ENCODE data around the gene CDON. TPM values are rescaled to one million over a fixed set of nuclear protein-coding genes. Genes with fewer than 3 reads are reported as not detected.
"Not testable (repeated sequence)": the region's sequence is repeated elsewhere in the genome, so short reads cannot be mapped to it uniquely, and the experiment has no call there.

Gene CDON
- total and polyA plus RNA-seq, 4 donors: 1.5 to 25.6 (median 9.9) TPM

GRCh38 chr11:126032375-126032774 lies 30.3 kb downstream of the CDON start:
- TF ChIP-seq CTCF (IDR thresholded peaks at IDR 0.05; ENCODE audit: control extremely low read depth, extremely low read depth): no peak
- Histone ChIP-seq H3K27ac (ENCODE audit: low read depth in 1 of 2, low read length in 1 of 2) (no peak overlapping the region), H3K36me3 (ENCODE audit: control insufficient read depth in 4 of 4, insufficient read depth in 4 of 4, low read length in 4 of 4) (no peaks in the 10 kb centered on the region), H3K4me1 (ENCODE audit: control insufficient read depth in 5 of 5, insufficient read depth in 5 of 5, low read length in 5 of 5) (peaks cover 0 to 22% (median 10%) of the 10 kb centered on the region in 5 donors), H3K9me3 (ENCODE audit: control insufficient read depth in 4 of 4, insufficient read depth in 3 of 4, low read length in 3 of 4) (no peaks in the 10 kb centered on the region), H3K27me3 (ENCODE audit: control insufficient read depth in 3 of 3, insufficient read depth in 3 of 3, low read length in 2 of 3) (peaks cover 0 to 6% (median 0%) of the 10 kb centered on the region in 3 donors), H3K9ac (ENCODE audit: insufficient read depth in 1 of 2, low read length in 2 of 2) (no peak overlapping the region), H3K4me3 (no peak overlapping the region)
- WGBS, 2 donors: 94 to 96% methylated on average over 7 of the region's 7 CpGs
- ATAC-seq (ENCODE audit: insufficient read depth, low FRiP score): no peak
- DNase-seq: no peak

DNA sequence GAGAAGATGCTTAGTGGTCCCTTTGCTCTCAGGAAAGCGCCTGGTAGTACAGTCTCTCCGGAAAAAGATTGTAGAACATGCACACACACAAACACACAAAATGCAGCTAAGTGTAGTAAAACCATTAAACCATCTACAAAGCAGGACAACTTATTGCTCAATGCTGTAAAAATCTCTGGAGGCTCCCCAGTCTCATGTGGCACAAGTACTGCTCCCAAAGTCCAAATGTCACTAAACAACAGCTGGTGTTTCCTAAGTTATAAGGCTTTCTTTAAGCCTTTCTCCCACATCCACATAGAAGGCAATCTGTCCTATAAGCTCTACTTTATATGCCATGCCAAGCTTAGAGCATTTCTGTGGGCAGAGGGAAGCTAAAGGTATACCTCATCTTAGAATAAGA lies 32.9 kb downstream of the CDON start:
- H3K27ac ChIP-seq (ENCODE audit: low read depth in 1 of 2, low read length in 1 of 2): no peak overlapping the region
- H3K27me3 ChIP-seq (ENCODE audit: control insufficient read depth in 3 of 3, insufficient read depth in 3 of 3, low read length in 2 of 3): peaks cover 0 to 6% (median 0%) of the 10 kb centered on the region in 3 donors
- DNase-seq (peak in 1 of 3 donors; percentile 47), ATAC-seq (ENCODE audit: insufficient read depth, low FRiP score) (no peak)
- 97 to 98% methylated on average over 2 of the region's 2 CpGs for WGBS, 2 donors
- TF ChIP-seq CTCF (IDR thresholded peaks at IDR 0.05; ENCODE audit: control extremely low read depth, extremely low read depth): no peak
- peaks cover 0 to 28% (median 10%) of the 10 kb centered on the region in 5 donors for H3K4me1 ChIP-seq (ENCODE audit: control insufficient read depth in 5 of 5, insufficient read depth in 5 of 5, low read length in 5 of 5)
- no peak overlapping the region for H3K9ac ChIP-seq (ENCODE audit: insufficient read depth in 1 of 2, low read length in 2 of 2)
- no peaks in the 10 kb centered on the region for H3K9me3 ChIP-seq (ENCODE audit: control insufficient read depth in 4 of 4, insufficient read depth in 3 of 4, low read length in 3 of 4)
- H3K36me3 ChIP-seq (ENCODE audit: control insufficient read depth in 4 of 4, insufficient read depth in 4 of 4, low read length in 4 of 4): no peaks in the 10 kb centered on the region
- no peak overlapping the region for H3K4me3 ChIP-seq

DNA sequence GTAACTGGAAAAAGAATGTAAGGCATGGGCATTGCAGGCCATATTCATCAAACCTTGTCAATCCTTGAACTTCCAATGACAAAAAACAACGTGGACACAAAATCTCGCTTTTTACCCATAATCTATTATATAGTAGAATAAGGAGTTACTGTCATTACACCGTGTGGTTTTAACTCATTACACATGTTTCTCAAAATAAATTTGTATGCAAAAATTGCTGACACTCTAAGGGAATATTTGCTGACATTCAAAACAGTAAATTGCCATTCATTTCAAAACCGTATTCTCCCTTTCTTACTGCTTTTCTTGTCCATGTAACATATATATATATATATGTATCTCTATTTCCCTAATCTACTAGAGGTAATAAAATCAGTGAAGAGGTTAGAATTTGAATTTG lies 33.4 kb downstream of the CDON start:
- 84 to 88% methylated on average over 4 of the region's 4 CpGs for WGBS, 2 donors
- no peak for TF ChIP-seq CTCF (IDR thresholded peaks at IDR 0.05; ENCODE audit: control extremely low read depth, extremely low read depth)
- peaks cover 0 to 6% (median 0%) of the 10 kb centered on the region in 3 donors for H3K27me3 ChIP-seq (ENCODE audit: control insufficient read depth in 3 of 3, insufficient read depth in 3 of 3, low read length in 2 of 3)

DNA sequence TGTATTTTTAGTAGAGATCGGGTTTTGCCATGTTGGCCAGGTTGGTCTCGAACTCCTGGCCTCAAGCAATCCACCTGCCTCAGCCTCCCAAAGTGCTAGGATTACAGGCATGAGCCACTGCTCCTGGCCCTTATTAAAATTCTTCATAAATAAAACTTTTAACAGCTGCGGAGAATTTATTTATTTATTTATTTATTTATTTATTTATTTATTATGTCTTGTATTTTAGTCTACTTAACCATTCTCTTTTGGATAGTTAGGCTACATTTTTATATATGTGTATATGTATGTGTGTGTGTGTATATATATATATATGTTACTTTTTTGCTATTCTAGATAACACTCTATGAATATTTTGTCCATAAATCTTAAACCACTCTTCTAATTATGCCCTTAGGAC lies 34.1 kb downstream of the CDON start:
- not testable (repeated sequence) for H3K27ac ChIP-seq (ENCODE audit: low read depth in 1 of 2, low read length in 1 of 2); H3K4me3 ChIP-seq; DNase-seq; ATAC-seq (ENCODE audit: insufficient read depth, low FRiP score); H3K9me3 ChIP-seq (ENCODE audit: control insufficient read depth in 4 of 4, insufficient read depth in 3 of 4, low read length in 3 of 4); H3K36me3 ChIP-seq (ENCODE audit: control insufficient read depth in 4 of 4, insufficient read depth in 4 of 4, low read length in 4 of 4); H3K27me3 ChIP-seq (ENCODE audit: control insufficient read depth in 3 of 3, insufficient read depth in 3 of 3, low read length in 2 of 3); H3K9ac ChIP-seq (ENCODE audit: insufficient read depth in 1 of 2, low read length in 2 of 2)
- 95 to 100% methylated on average over 3 of the region's 3 CpGs for WGBS, 2 donors
- peaks cover 0 to 15% (median 3%) of the 10 kb centered on the region in 5 donors for H3K4me1 ChIP-seq (ENCODE audit: control insufficient read depth in 5 of 5, insufficient read depth in 5 of 5, low read length in 5 of 5)

More for the DNA sequence above, 33.4 kb downstream of the CDON start:
- H3K36me3 ChIP-seq (ENCODE audit: control insufficient read depth in 4 of 4, insufficient read depth in 4 of 4, low read length in 4 of 4): no peaks in the 10 kb centered on the region
- DNase-seq: no peak
- H3K9me3 ChIP-seq (ENCODE audit: control insufficient read depth in 4 of 4, insufficient read depth in 3 of 4, low read length in 3 of 4): no peaks in the 10 kb centered on the region
- ATAC-seq (ENCODE audit: insufficient read depth, low FRiP score): no peak
- no peak overlapping the region for H3K9ac ChIP-seq (ENCODE audit: insufficient read depth in 1 of 2, low read length in 2 of 2)
- peaks cover 0 to 22% (median 5%) of the 10 kb centered on the region in 5 donors for H3K4me1 ChIP-seq (ENCODE audit: control insufficient read depth in 5 of 5, insufficient read depth in 5 of 5, low read length in 5 of 5)
- H3K4me3 ChIP-seq: no peak overlapping the region
- H3K27ac ChIP-seq (ENCODE audit: low read depth in 1 of 2, low read length in 1 of 2): no peak overlapping the region

Data from lung (tissue), 12 donors.